Gastrocnemius medialis (tissue), 4 donors: Measurements from ENCODE around the gene LPCAT1. TPM values are rescaled to one million over a fixed set of nuclear protein-coding genes. Genes with fewer than 3 reads are reported as not detected.

Source experiments
- ATAC-seq, 2 donors: fragments of 150-250 bp; one replicate each; pipeline ENCODE4 v1.9.1; 2016
- DNase-seq, 2 donors: peaks; one replicate each; pipeline ENCODE4 v3.0.0-alpha.2; 2019
- H3K27ac ChIP-seq, 4 donors: fragments of 200-600 bp; sonication (generic); 1 replicate in 1 of 4; 2 replicates in 3 of 4; pipeline ENCODE4 v1.5.1; 2016 to 2018; ENCODE audit warnings: mild to moderate bottlenecking in 2 of 4, moderate library complexity in 1 of 4
- H3K27me3 ChIP-seq, 3 donors: fragments of 200-600 bp; sonication (generic) in 2 of 3; 1 replicate in 1 of 3; 2 replicates in 2 of 3; pipeline versions ENCODE4 v1.5.1 to v1.6.0; 2016 to 2019; ENCODE audit warnings: mild to moderate bottlenecking in 1 of 3, moderate library complexity in 1 of 3
- H3K36me3 ChIP-seq, 2 donors: fragments of 200-600 bp; sonication (generic) in 1 of 2; one replicate each; pipeline ENCODE4 v1.5.1; 2017 to 2018
- H3K4me1 ChIP-seq, 2 donors: fragments of 200-600 bp; sonication (generic) in 1 of 2; one replicate each; pipeline ENCODE4 v1.5.1; 2016 to 2017; ENCODE audit warnings: mild to moderate bottlenecking in 2 of 2
- H3K4me3 ChIP-seq, 4 donors: fragments of 200-600 bp; sonication (generic) in 3 of 4; 1 replicate in 1 of 4; 2 replicates in 3 of 4; pipeline ENCODE4 v1.5.1; 2016 to 2019; ENCODE audit warnings: mild to moderate bottlenecking in 2 of 4
- H3K9me3 ChIP-seq, 3 donors: fragments of 200-600 bp; sonication (generic) in 2 of 3; 1 replicate in 1 of 3; 2 replicates in 2 of 3; pipeline ENCODE4 v1.5.1; 2016 to 2019
- POLR2A ChIP-seq, 2 donors: fragments of 450-650 bp; IDR thresholded peaks; one replicate each; pipeline ENCODE4 v1.6.1; 2017; ENCODE audit warnings: antibody characterized with exemption in 2 of 2, mild to moderate bottlenecking in 2 of 2, moderate library complexity in 2 of 2
- in situ Hi-C, 4 donors: fragments of 200-750 bp; cut with MboI; loops; one replicate each; pipeline versions ENCODE4 v1.15.0 to v1.8.0; 2017; ENCODE audit warnings: low sequenced_read_pairs in 4 of 4
- intact Hi-C: fragments of 100-400 bp; cut with DNase I; formaldehyde crosslinking; loops from one replicate; pipeline ENCODE4 v1.15.1; 2023; ENCODE audit warnings: low total_unique reads
- total RNA-seq, 4 donors: library from RNA; depleted of rRNA; stranded (reverse); fragments of >200 nt; gene quantifications; one replicate each; pipeline versions ENCODE4 v1.1.0 to v1.2.3, GENCODE V29; 2016
- TF ChIP-seq, protein P1 (sequence below), 5 experiments: fragments of 450-650 bp in 3 of 5; fragments of 200-600 bp in 2 of 5; sonication (generic) in 2 of 5; IDR thresholded peaks in 4 of 5; conservative IDR thresholded peaks in 1 of 5; 1 replicate in 4 of 5; 2 replicates in 1 of 5; pipeline ENCODE4 v1.5.1; 2016 to 2019; ENCODE audit warnings: antibody characterized with exemption in 5 of 5, mild to moderate bottlenecking in 3 of 5, moderate library complexity in 3 of 5

LPCAT1 gene
- total RNA-seq, 4 donors from 2014 or later, result 1.4 to 9.2 (median 4.2) TPM

DNA sequence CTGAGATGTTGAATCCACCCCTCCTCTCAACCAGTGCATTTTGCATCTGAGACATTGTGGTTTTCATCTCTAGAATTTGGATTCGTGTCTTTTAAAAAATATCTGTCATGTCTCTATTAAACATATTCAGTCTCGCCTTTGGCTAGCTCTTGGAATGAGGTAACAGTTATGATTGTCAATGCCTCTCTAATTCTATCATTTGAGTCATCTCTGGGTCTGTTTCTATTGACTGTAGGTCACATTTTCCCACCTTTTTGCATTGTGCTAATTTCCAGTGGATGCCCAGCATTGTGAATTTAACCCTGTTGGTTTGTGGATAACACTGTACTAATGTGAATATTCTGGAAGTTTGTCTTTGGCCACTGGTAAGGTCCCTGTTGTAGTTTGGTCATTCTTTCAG lies 70.1 kb downstream of the LPCAT1 start:
- Histone ChIP-seq H3K4me1 (no peaks in the 10 kb centered on the region), H3K36me3 (no peaks in the 10 kb centered on the region), H3K27me3 (peaks cover 0 to 18% (median 4%) of the 10 kb centered on the region in 3 donors), H3K27ac (no peak overlapping the region), H3K4me3 (no peak overlapping the region), H3K9me3 (peaks cover 0 to 3% (median 0%) of the 10 kb centered on the region in 3 donors)
- in situ Hi-C loops, result no loop called here
- intact Hi-C loops, result no loop called here
- no peak for ATAC-seq
- DNase-seq, result no peak
- TF ChIP-seq POLR2A (IDR thresholded peaks at IDR 0.05), result no peak
- TF ChIP-seq, protein P1, sequence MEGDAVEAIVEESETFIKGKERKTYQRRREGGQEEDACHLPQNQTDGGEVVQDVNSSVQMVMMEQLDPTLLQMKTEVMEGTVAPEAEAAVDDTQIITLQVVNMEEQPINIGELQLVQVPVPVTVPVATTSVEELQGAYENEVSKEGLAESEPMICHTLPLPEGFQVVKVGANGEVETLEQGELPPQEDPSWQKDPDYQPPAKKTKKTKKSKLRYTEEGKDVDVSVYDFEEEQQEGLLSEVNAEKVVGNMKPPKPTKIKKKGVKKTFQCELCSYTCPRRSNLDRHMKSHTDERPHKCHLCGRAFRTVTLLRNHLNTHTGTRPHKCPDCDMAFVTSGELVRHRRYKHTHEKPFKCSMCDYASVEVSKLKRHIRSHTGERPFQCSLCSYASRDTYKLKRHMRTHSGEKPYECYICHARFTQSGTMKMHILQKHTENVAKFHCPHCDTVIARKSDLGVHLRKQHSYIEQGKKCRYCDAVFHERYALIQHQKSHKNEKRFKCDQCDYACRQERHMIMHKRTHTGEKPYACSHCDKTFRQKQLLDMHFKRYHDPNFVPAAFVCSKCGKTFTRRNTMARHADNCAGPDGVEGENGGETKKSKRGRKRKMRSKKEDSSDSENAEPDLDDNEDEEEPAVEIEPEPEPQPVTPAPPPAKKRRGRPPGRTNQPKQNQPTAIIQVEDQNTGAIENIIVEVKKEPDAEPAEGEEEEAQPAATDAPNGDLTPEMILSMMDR (IDR thresholded peaks at IDR 0.05 in 4 of 5, conservative IDR thresholded peaks at IDR 0.05 in 1 of 5), result no peak

DNA sequence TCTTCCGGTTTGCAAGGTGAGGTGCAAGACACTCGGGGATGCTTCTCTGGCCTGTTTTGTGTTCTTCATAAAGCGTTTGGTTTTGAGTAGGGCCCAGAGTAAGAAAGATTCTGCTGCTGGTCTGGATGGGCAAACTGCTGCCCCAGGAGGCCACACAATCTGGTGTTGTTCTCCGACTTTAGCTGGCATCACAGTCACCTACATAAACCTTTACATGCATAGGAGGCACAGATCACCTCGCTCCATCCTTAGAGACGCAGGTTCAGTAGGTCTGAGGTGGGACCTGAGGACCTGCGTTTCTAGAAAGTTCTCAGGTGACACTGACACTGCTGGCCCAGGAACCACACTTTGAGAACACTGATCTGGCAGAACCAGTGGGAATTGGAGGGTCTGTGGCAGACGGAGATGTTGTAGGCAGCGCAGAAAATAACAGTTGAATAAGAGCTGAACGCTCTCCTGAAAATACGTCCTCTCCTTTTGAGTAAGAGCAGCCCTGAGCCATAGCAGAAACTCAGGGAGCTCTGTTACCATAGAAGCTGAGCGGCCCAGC lies 74.6 kb downstream of the LPCAT1 start:
- peaks cover 25 to 52% (median 32%) of the 10 kb centered on the region in 3 donors for H3K27me3 ChIP-seq
- DNase-seq (no peak), ATAC-seq (no peak)
- no peaks in the 10 kb centered on the region for H3K9me3 ChIP-seq
- H3K36me3 ChIP-seq, result no peaks in the 10 kb centered on the region
- no peak overlapping the region for H3K4me3 ChIP-seq
- TF ChIP-seq POLR2A (IDR thresholded peaks at IDR 0.05), result no peak
- TF ChIP-seq, protein P1 (IDR thresholded peaks at IDR 0.05 in 4 of 5, conservative IDR thresholded peaks at IDR 0.05 in 1 of 5), result no peak
- no peak overlapping the region for H3K27ac ChIP-seq
- intact Hi-C loops, result no loop called here
- in situ Hi-C loops, result no loop called here
- no peaks in the 10 kb centered on the region for H3K4me1 ChIP-seq

DNA sequence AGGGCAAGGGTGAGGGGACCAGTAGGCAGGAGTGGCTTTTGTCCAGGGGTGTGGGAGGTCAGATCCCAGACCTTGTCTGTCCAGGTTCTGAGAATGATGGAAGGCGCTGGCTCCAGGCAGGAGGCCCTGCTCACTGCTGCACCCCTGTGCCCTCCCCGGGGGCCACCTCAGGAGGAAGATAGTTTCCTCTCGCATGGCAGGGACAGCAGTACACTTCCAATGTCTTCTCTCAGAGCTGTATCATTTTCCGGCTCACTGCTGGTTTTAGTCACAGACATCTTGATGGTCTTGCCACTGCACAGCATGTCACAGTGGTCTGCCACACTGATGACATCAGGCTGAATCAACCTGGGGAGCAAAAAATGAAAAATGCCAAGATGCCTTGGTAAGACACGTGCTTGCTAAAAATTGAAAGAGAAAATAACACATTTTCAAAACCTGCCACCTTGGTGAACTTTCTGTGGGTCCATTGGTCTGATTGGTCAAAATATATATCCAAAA lies 75.2 kb downstream of the LPCAT1 start:
- TF ChIP-seq, protein P1 (IDR thresholded peaks at IDR 0.05 in 4 of 5, conservative IDR thresholded peaks at IDR 0.05 in 1 of 5), result no peak
- DNase-seq (no peak), ATAC-seq (no peak)
- in situ Hi-C loops (no loop called here), intact Hi-C loops (no loop called here)
- Histone ChIP-seq H3K36me3 (no peaks in the 10 kb centered on the region), H3K27ac (no peak overlapping the region), H3K9me3 (no peaks in the 10 kb centered on the region), H3K4me3 (no peak overlapping the region), H3K4me1 (no peaks in the 10 kb centered on the region), H3K27me3 (peaks cover 31 to 54% (median 37%) of the 10 kb centered on the region in 3 donors)

DNA sequence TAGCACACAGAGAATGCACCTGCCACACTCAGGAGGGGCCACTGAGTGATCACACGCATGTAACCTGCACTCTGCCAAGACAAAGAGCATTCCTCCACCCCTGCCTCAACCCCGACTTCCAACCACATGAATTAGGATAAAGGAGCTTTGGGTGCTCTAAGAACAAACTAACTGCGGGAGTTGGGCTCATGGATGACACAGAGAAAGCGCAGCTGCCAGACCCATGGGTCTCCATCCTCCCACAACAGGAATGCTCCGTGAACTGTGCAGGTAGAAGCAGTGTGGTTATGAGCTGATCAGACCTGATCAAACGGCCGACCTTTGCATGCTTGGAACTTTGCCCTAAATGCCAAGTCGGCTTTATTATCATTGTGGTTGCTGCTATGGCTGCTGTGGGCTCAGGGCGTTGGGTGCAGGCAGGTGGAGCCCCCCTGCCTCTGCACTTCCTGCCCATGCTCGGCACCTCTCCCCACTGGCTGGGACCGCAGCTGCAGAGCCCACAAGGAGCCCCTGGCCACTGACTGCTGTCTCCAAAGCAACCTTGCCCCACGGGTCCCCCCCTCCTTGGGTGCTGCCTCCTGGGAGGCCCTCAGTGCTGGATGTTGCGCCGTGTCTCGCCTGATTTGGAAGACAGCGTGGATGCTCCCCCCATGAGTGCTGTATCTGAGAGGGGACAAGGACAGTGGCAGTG lies 75.9 kb downstream of the LPCAT1 start:
- no peak overlapping the region for H3K4me3 ChIP-seq
- no peak overlapping the region for H3K27ac ChIP-seq
- intact Hi-C loops, result no loop called here
- TF ChIP-seq, protein P1 (IDR thresholded peaks at IDR 0.05 in 4 of 5, conservative IDR thresholded peaks at IDR 0.05 in 1 of 5), result no peak
- no peak for TF ChIP-seq POLR2A (IDR thresholded peaks at IDR 0.05)
- no peaks in the 10 kb centered on the region for H3K36me3 ChIP-seq
- in situ Hi-C loops, result no loop called here
- H3K4me1 ChIP-seq, result no peaks in the 10 kb centered on the region
- H3K9me3 ChIP-seq, result no peaks in the 10 kb centered on the region
- DNase-seq (no peak), ATAC-seq (no peak)
- H3K27me3 ChIP-seq, result peaks cover 36 to 56% (median 45%) of the 10 kb centered on the region in 3 donors
